Esophagus muscularis mucosa (tissue), 4 donors: ENCODE results near the gene TSPYL2.

ENCODE experiments used
- CTCF ChIP-seq, 3 experiments: fragments of 200-600 bp in 2 of 3; fragments of 450-650 bp in 1 of 3; sonication (generic) in 2 of 3; IDR thresholded peaks; one replicate each; pipeline ENCODE4 v1.5.1; 2017 to 2019; ENCODE audit warnings: antibody characterized with exemption in 3 of 3, mild to moderate bottlenecking in 2 of 3, moderate library complexity in 1 of 3
- EP300 ChIP-seq: sonication (generic); formaldehyde crosslinking; IDR thresholded peaks from one replicate; pipeline ENCODE4 v1.6.1; 2017; ENCODE audit warnings: antibody characterized with exemption
- POLR2A ChIP-seq: fragments of 450-650 bp; IDR thresholded peaks from one replicate; pipeline ENCODE4 v1.6.1; 2017; ENCODE audit warnings: antibody characterized with exemption, moderate library complexity, mild to moderate bottlenecking, low read depth
- POLR2AphosphoS5 ChIP-seq, 2 donors: sonication (generic); formaldehyde crosslinking; IDR thresholded peaks; one replicate each; pipeline ENCODE4 v1.6.1; 2017; ENCODE audit warnings: antibody characterized with exemption in 2 of 2

GRCh38 chrX:53128097-53128749 is 46.1 kb downstream of the TSPYL2 start:
- TF ChIP-seq CTCF (IDR thresholded peaks at IDR 0.05): no peak
- no peak for TF ChIP-seq POLR2AphosphoS5 (IDR thresholded peaks at IDR 0.05)
- no peak for TF ChIP-seq POLR2A
- no peak for TF ChIP-seq EP300
